Left renal cortex interstitium (tissue), 4 donors: ENCODE results near the gene DBN1. TPM values are rescaled to one million over a fixed set of nuclear protein-coding genes. Genes with fewer than 3 reads are reported as not detected.

Source experiments
- DNase-seq, 4 donors: peaks; one replicate each; pipeline ENCODE4 v3.0.0-alpha.2; 2013; ENCODE audit warnings: low read depth in 4 of 4, low spot score in 2 of 4, missing footprints in 1 of 4
- polyA plus RNA-seq, 4 donors: library from polyadenylated mRNA; unstranded; fragments of 120-200 nt; gene quantifications; one replicate each; pipeline ENCODE4 v1.2.1, GENCODE V29; 2013; ENCODE audit not compliant: insufficient read length in 4 of 4

DBN1 gene
- polyA plus RNA-seq, 4 donors, result 166 to 235 (median 214) TPM

GRCh38 chr5:177505075-177505474 lies 31.6 kb upstream of the DBN1 start:
- DNase-seq, result no peak

- DNase-seq, result no peak
Measured at GRCh38 chr5:177504086-177505056, 30.9 kb upstream of the DBN1 start.

GRCh38 chr5:177503351-177504085 lies 30.1 kb upstream of the DBN1 start:
- DNase-seq, result no peak

- DNase-seq, result no peak
Measured at GRCh38 chr5:177502886-177503285, 29.5 kb upstream of the DBN1 start.

- no peak for DNase-seq
Measured at GRCh38 chr5:177501874-177502678, 28.6 kb upstream of the DBN1 start.

GRCh38 chr5:177500685-177501522 lies 27.5 kb upstream of the DBN1 start:
- DNase-seq, result peak in 2 of 4 donors; percentile 78 to 84

GRCh38 chr5:177499842-177500241 lies 26.4 kb upstream of the DBN1 start:
- no peak for DNase-seq

- DNase-seq, result no peak
Measured at GRCh38 chr5:177498013-177498787, 24.8 kb upstream of the DBN1 start.

- DNase-seq, result peak in 3 of 4 donors; percentile 94 to 96 (median 95)
Measured at GRCh38 chr5:177497292-177498012, 24.0 kb upstream of the DBN1 start, which contains the start of gene PDLIM7. TSS of gene PDLIM7 (minus strand) at chr5:177497604. CDS start at chr5:177496512, 1,092 bp downstream.

GRCh38 chr5:177496727-177497291 lies 23.4 kb upstream of the DBN1 start:
- DNase-seq, result peak in 1 of 4 donors; percentile 79

GRCh38 chr5:177496070-177496726 lies 22.8 kb upstream of the DBN1 start:
- no peak for DNase-seq

- no peak for DNase-seq
Measured at GRCh38 chr5:177495243-177496060, 22.0 kb upstream of the DBN1 start.

GRCh38 chr5:177494346-177495195 lies 21.1 kb upstream of the DBN1 start:
- DNase-seq, result no peak

- DNase-seq, result no peak
Measured at GRCh38 chr5:177493795-177494345, 20.4 kb upstream of the DBN1 start.

- DNase-seq, result no peak
Measured at GRCh38 chr5:177492841-177493240, 19.4 kb upstream of the DBN1 start.
